Choroid plexus epithelial cell (primary cell): Measurements from ENCODE around the gene BAAT.

ENCODE experiments used
- DNase-seq: peaks from one replicate; pipeline ENCODE4 v3.0.0-alpha.2; 2010; ENCODE audit warnings: low read depth
- H3K4me3 ChIP-seq: 2 replicates; pipeline ENCODE4 v1.5.1; 2011; ENCODE audit warnings: low read depth, mild to moderate bottlenecking, control low read depth, low read length, moderate library complexity
- CTCF ChIP-seq: conservative IDR thresholded peaks from 2 replicates; pipeline ENCODE4 v1.5.1; 2011; ENCODE audit warnings: low read depth, mild to moderate bottlenecking, control low read depth, inconsistent platforms, low read length, moderate library complexity

Gene BAAT

GRCh38 chr9:101354765-101355708, 29.8 kb downstream of the BAAT start:
- TF ChIP-seq CTCF, result no peak
- DNase-seq, result no peak
- H3K4me3 ChIP-seq, result no peak overlapping the region

GRCh38 chr9:101354143-101354764, 30.6 kb downstream of the BAAT start:
- DNase-seq, result no peak
- H3K4me3 ChIP-seq, result no peak overlapping the region
- TF ChIP-seq CTCF, result no peak

- H3K4me3 ChIP-seq, result no peak overlapping the region
- DNase-seq, result no peak
- no peak for TF ChIP-seq CTCF
Measured at GRCh38 chr9:101353683-101354082, 31.1 kb downstream of the BAAT start.

GRCh38 chr9:101352892-101353463, 31.8 kb downstream of the BAAT start:
- H3K4me3 ChIP-seq, result no peak overlapping the region
- DNase-seq, result no peak
- no peak for TF ChIP-seq CTCF

- no peak overlapping the region for H3K4me3 ChIP-seq
- TF ChIP-seq CTCF, result no peak
- DNase-seq, result no peak
Measured at GRCh38 chr9:101350285-101350684, 34.5 kb downstream of the BAAT start.

- no peak for TF ChIP-seq CTCF
- peak; percentile 1 for DNase-seq
- no peak overlapping the region for H3K4me3 ChIP-seq
Measured at GRCh38 chr9:101342595-101342994, 42.2 kb downstream of the BAAT start.
